Glutamatergic neuron (in vitro differentiated cells): ENCODE measurements around the gene MVB12B. TPM values are rescaled to one million over a fixed set of nuclear protein-coding genes. Genes with fewer than 3 reads are reported as not detected.
A peak's percentile ranks its signal among the peaks of the same experiment; 100 is the strongest.

Experiments used
- DNase-seq: peaks from one replicate; pipeline ENCODE4 v3.0.0; 2022
- H3K27ac Mint-ChIP-seq: one replicate; pipeline ENCODE4 v1.8.0; 2020; ENCODE audit warnings: mild to moderate bottlenecking, mixed read lengths, inconsistent platforms; ENCODE audit not compliant: unreplicated experiment
- H3K27me3 Mint-ChIP-seq: one replicate; pipeline ENCODE4 v1.8.0; 2020; ENCODE audit warnings: mild to moderate bottlenecking, moderate library complexity, mixed read lengths, inconsistent platforms; ENCODE audit not compliant: unreplicated experiment
- H3K36me3 Mint-ChIP-seq: one replicate; pipeline ENCODE4 v1.8.0; 2020; ENCODE audit warnings: mild to moderate bottlenecking, mixed read lengths, inconsistent platforms; ENCODE audit not compliant: unreplicated experiment
- H3K4me1 Mint-ChIP-seq: one replicate; pipeline ENCODE4 v1.8.0; 2020; ENCODE audit warnings: mild to moderate bottlenecking, low read depth, mixed read lengths, inconsistent platforms; ENCODE audit not compliant: unreplicated experiment
- H3K4me3 Mint-ChIP-seq: one replicate; pipeline ENCODE4 v1.8.0; 2020; ENCODE audit warnings: mild to moderate bottlenecking, mixed read lengths, inconsistent platforms; ENCODE audit not compliant: unreplicated experiment
- H3K9me3 Mint-ChIP-seq: one replicate; pipeline ENCODE4 v1.8.0; 2020; ENCODE audit warnings: mild to moderate bottlenecking, moderate library complexity, mixed read lengths, inconsistent platforms; ENCODE audit not compliant: unreplicated experiment
- total RNA-seq: library from RNA; stranded (reverse); fragmentation: NEBNext Ultra II Directional; extraction: Animal tissue kit (Norgen Biotek cat#: 25700); gene quantifications from one replicate; pipeline ENCODE4 v1.2.1, GENCODE V29; 2021; ENCODE audit not compliant: unreplicated experiment
- TF ChIP-seq, protein P1 (sequence below): fragments of 200-600 bp; sonication (generic); IDR thresholded peaks from one replicate; pipeline ENCODE4 v1.5.0; 2021; ENCODE audit not compliant: partially characterized antibody, unreplicated experiment

MVB12B gene
- total RNA-seq, 1 donor from 2014 or later = 41.1 TPM

DNA sequence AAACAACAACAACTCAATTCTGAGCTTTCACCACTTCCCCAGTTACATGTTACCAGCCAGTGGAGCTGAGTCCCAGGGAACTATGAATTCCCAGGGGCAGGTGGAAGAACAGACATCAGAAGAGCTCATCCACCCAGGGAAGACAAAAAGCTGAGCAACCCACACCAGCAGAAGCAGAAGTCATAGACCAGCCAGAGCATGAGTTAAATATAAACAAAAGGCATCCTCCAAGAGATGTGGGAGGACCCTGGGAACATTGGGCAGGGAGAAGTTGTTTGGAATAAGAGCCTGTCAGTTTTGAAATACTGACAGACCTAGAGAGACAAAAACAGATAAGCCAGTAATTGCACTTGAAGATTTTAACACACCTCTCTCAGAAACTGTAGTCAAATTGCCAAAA, 184.8 kb downstream of the MVB12B start:
- TF ChIP-seq, protein P1, sequence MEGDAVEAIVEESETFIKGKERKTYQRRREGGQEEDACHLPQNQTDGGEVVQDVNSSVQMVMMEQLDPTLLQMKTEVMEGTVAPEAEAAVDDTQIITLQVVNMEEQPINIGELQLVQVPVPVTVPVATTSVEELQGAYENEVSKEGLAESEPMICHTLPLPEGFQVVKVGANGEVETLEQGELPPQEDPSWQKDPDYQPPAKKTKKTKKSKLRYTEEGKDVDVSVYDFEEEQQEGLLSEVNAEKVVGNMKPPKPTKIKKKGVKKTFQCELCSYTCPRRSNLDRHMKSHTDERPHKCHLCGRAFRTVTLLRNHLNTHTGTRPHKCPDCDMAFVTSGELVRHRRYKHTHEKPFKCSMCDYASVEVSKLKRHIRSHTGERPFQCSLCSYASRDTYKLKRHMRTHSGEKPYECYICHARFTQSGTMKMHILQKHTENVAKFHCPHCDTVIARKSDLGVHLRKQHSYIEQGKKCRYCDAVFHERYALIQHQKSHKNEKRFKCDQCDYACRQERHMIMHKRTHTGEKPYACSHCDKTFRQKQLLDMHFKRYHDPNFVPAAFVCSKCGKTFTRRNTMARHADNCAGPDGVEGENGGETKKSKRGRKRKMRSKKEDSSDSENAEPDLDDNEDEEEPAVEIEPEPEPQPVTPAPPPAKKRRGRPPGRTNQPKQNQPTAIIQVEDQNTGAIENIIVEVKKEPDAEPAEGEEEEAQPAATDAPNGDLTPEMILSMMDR = no peak
- peaks cover 8% of the 10 kb centered on the region for H3K36me3 Mint-ChIP-seq
- H3K27ac Mint-ChIP-seq = no peak overlapping the region
- H3K4me3 Mint-ChIP-seq = no peak overlapping the region
- H3K4me1 Mint-ChIP-seq = peaks cover 5% of the 10 kb centered on the region
- DNase-seq = peak; percentile 0
- peaks cover 12% of the 10 kb centered on the region for H3K27me3 Mint-ChIP-seq
- H3K9me3 Mint-ChIP-seq = peaks cover 4% of the 10 kb centered on the region

DNA sequence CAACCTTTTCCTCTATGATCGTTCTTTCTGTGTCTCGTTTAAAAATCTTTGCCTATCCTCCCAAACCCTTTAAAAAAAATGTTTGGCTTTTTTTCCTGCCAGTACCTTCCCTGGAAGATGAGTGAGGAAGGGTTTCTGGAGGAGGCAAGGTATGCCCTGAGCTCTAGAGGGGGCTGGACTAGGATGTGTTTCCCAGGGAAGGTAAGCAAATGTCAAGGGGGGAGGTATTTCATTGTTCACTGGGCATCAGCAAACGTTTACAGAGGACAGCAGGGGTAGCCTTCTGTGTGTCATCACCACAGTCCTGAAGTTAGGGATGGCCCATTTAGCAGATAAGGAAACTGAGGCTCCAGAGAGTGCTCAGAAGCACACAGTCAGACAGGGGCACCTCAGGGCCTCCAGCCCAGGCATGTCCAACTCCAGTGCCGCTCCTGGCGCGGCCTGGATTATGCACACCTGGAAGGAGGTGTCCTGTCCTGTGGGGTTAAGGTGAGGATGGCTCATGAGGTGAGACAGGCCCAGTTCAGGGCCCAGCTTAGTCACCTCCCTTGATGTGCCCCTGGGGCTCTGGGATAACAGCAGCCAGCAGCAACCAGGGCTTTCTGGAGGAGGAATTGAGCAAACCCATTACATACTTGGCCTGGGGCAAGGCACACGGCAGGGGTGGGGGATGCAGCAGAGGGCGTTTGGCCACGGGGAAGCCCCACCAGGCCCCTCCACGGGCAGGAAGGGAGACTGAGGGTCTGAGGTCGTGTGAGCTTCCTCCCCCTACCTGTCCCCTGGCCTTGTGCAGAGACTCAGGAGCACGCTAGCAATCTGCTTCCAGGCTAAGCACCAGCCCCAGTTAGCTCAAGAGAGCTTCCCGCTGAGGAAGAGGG, 186.8 kb downstream of the MVB12B start:
- Mint-ChIP-seq H3K27ac (no peak overlapping the region), H3K36me3 (peaks cover 6% of the 10 kb centered on the region), H3K4me3 (no peak overlapping the region), H3K27me3 (peaks cover 10% of the 10 kb centered on the region), H3K9me3 (peaks cover 4% of the 10 kb centered on the region), H3K4me1 (peaks cover 18% of the 10 kb centered on the region)
- TF ChIP-seq, protein P1 = no peak
- no peak for DNase-seq

DNA sequence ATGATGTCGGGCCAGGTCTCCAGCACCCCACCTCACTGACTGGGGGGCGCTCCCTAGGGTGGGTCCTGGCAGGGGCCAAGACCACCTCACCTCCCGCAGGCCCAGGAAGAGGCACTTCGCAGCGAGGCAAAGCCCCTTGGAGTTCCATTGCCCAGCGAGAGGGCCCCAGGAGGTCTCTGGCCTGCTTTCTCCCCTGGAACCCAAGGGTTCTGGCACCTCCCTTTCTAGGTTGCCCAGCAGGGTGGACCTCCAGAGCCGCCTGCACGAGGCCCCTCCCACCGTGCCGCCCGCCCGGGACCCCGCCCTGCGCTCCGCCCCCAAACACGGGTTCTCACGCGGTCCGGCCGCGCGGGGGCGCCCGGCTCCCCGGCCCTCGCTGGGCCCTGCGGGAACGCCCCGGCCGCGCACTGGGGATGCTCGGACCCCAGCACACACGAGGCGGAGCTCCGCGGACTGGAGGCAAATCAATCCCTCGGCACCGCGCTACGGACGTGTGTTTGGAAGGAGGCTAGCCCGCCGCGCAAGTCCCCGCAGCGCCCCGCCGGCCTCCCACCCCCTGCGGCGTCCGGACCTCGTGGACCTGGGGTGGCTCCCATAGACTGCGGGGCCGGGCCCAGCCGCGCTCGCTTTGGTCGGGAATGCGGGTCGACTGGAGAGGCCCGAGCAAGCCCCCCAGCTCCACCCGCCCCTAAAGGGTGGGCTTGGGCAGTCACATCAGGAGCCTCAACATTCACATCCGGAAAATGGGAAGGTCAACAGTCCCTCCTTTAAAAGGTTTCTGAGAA, 187.6 kb downstream of the MVB12B start:
- Mint-ChIP-seq H3K27me3 (peaks cover 6% of the 10 kb centered on the region), H3K4me3 (no peak overlapping the region)

DNA sequence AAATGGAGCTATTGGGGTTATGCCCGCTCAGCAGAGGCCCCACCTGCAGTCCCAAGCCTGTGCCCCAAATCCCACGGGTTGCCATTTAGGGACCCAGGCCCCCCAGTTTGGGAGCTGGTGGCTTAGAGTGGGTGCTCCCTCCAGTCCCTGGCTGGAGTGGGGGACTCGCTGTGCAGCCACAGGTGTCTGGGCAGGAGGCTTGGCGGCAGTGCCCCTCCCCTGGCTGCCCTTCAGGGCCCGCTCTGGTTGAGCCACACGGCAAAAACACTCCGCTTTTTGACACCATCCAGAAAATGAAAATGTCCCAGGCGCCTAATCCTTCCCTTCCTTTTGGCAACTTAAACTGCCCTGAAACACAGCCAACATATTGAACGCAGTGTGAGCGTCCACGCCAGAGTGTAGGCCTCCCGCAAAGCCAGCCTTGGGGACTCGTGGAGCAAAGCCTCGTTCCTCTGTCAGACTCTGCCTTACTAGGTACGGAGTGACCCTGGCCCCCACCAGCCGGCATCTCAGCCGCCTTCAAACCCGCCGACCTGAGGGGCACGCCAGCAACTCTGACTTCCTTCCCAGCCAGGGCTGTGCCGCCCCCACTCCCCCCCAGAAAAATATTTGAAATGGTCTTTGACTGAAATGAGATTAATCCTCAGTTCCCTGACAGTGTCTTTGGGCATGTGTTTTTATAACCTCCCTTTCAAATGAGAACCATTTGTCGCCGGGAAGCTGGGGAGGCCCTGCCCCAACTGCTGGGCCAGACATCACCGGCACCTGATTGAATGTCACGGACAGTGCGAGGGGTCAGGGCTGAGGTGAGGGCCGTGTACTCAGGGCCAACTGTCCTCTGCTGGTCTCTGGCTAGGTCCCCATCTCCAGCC, 188.6 kb downstream of the MVB12B start:
- TF ChIP-seq, protein P1 = no peak
- Mint-ChIP-seq H3K27ac (no peak overlapping the region), H3K4me3 (no peak overlapping the region), H3K4me1 (peaks cover 23% of the 10 kb centered on the region), H3K9me3 (peaks cover 6% of the 10 kb centered on the region), H3K36me3 (no peaks in the 10 kb centered on the region), H3K27me3 (peaks cover 6% of the 10 kb centered on the region)
- DNase-seq = no peak

More for the DNA sequence above, 187.6 kb downstream of the MVB12B start:
- Mint-ChIP-seq H3K27ac (no peak overlapping the region), H3K36me3 (no peaks in the 10 kb centered on the region), H3K4me1 (peaks cover 18% of the 10 kb centered on the region), H3K9me3 (peaks cover 6% of the 10 kb centered on the region)
- peak; percentile 83 for DNase-seq
- TF ChIP-seq, protein P1 = peak; percentile 69
